H1 (cell line): Measurements from ENCODE around the gene ZNF746. TPM values are rescaled to one million over a fixed set of nuclear protein-coding genes. Genes with fewer than 3 reads are reported as not detected.

Experiments used
- CTCF ChIA-PET: fragments of 300-600 bp; sonication (Branson Sonifier 250); formaldehyde crosslinking; loops from one replicate; lab custom pipeline; 2021; ENCODE audit not compliant: partially characterized antibody; lab: Charles Lee
- POLR2A ChIA-PET: fragments of 300-600 bp; sonication (Branson Sonifier 250); formaldehyde crosslinking; loops from one replicate; lab custom pipeline; 2021; ENCODE audit warnings: inconsistent platforms; ENCODE audit not compliant: partially characterized antibody; lab: Charles Lee
- DNase-seq, 2 experiments: peaks; one replicate each; pipeline versions ENCODE4 v3.0.0 to v3.0.0-alpha.2; 2010 to 2022; ENCODE audit warnings: low spot score in 2 of 2, low read depth in 1 of 2, mixed read lengths in 1 of 2
- FAIRE-seq: peaks from 2 replicates; lab custom pipeline; 2011; peaks lifted over from hg19 to GRCh38; lab: Jason Lieb, UNC
- H2AFZ ChIP-seq: 2 replicates; pipeline ENCODE4 v1.8.1; 2012; ENCODE audit warnings: low read length, inconsistent platforms
- H2AK5ac ChIP-seq: 2 replicates; pipeline ENCODE4 v1.6.1; 2013; ENCODE audit warnings: low read depth, low read length
- H2BK120ac ChIP-seq: replicated peaks from 2 replicates; pipeline ENCODE3; 2013; ENCODE audit warnings: low read depth, low read length, inconsistent platforms
- H2BK12ac ChIP-seq: 2 replicates; pipeline ENCODE4 v1.6.1; 2013; ENCODE audit warnings: low read depth, low read length
- H2BK15ac ChIP-seq: 2 replicates; pipeline ENCODE4 v1.6.1; 2013; ENCODE audit warnings: low read length
- H2BK20ac ChIP-seq: 2 replicates; pipeline ENCODE4 v1.6.1; 2013; ENCODE audit warnings: low read length
- H2BK5ac ChIP-seq: 2 replicates; pipeline ENCODE4 v1.6.1; 2013; ENCODE audit warnings: low read depth, low read length
- H3K14ac ChIP-seq: 2 replicates; pipeline ENCODE4 v1.6.1; 2013; ENCODE audit warnings: inconsistent platforms; ENCODE audit not compliant: insufficient read length
- H3K18ac ChIP-seq: 2 replicates; pipeline ENCODE4 v1.6.1; 2013; ENCODE audit warnings: low read length; ENCODE audit errors: extremely low read depth
- H3K23ac ChIP-seq: 2 replicates; pipeline ENCODE4 v1.6.1; 2013; ENCODE audit warnings: inconsistent platforms; ENCODE audit not compliant: insufficient read length
- H3K23me2 ChIP-seq: 2 replicates; pipeline ENCODE4 v1.6.1; 2013; ENCODE audit warnings: low read depth, low read length
- H3K27ac ChIP-seq: 2 replicates; pipeline ENCODE4 v1.6.1; 2011; ENCODE audit warnings: low read depth, low read length, inconsistent platforms
- H3K27me3 ChIP-seq, 4 experiments: replicated peaks in 1 of 4; 1 replicate in 1 of 4; 2 replicates in 3 of 4; pipeline versions ENCODE4 v1.6.1 to v1.8.1; 2011 to 2013; ENCODE audit warnings: low read length in 3 of 4, mild to moderate bottlenecking in 3 of 4, inconsistent platforms in 2 of 4, mixed read lengths in 2 of 4, moderate library complexity in 1 of 4; ENCODE audit not compliant: control insufficient read depth in 3 of 4, insufficient read depth in 3 of 4; ENCODE audit errors: extremely low read depth in 1 of 4
- H3K36me3 ChIP-seq, 4 experiments: 2 replicates each; pipeline versions ENCODE4 v1.6.1 to v1.8.1; 2011 to 2013; ENCODE audit warnings: mild to moderate bottlenecking in 4 of 4, low read length in 3 of 4, moderate library complexity in 2 of 4, control low read depth in 1 of 4, inconsistent platforms in 1 of 4; ENCODE audit not compliant: insufficient read depth in 4 of 4, control insufficient read depth in 2 of 4
- H3K4ac ChIP-seq: replicated peaks from 2 replicates; pipeline ENCODE3; 2013; ENCODE audit warnings: low read length, low read depth, mixed read lengths, inconsistent platforms; ENCODE audit not compliant: insufficient read length
- H3K4me1 ChIP-seq, 4 experiments: replicated peaks in 1 of 4; 1 replicate in 1 of 4; 2 replicates in 3 of 4; pipeline versions ENCODE4 v1.6.1 to v1.8.1; 2011 to 2013; ENCODE audit warnings: low read length in 3 of 4, inconsistent platforms in 2 of 4, mixed read lengths in 1 of 4; ENCODE audit not compliant: insufficient read depth in 4 of 4, control insufficient read depth in 3 of 4
- H3K4me2 ChIP-seq, 2 experiments: 2 replicates each; pipeline versions ENCODE4 v1.6.1 to v1.8.1; 2011 to 2013; ENCODE audit warnings: low read depth in 2 of 2, low read length in 2 of 2, control low read depth in 1 of 2, inconsistent platforms in 1 of 2, mild to moderate bottlenecking in 1 of 2; ENCODE audit not compliant: insufficient read depth in 1 of 2
- H3K4me3 ChIP-seq, 4 experiments: fragments of 200-600, 300-600 bp in 1 of 4; sonication (generic), shearing (Covaris generic), sonication (Bioruptor Twin) in 1 of 4; 2 replicates each; pipeline versions ENCODE4 v1.5.1 to v1.8.1; 2011 to 2016; ENCODE audit warnings: low read length in 4 of 4, low read depth in 3 of 4, control low read depth in 2 of 4, inconsistent platforms in 2 of 4, mild to moderate bottlenecking in 2 of 4, mixed read lengths in 1 of 4, moderate library complexity in 1 of 4; ENCODE audit not compliant: insufficient read depth in 2 of 4; ENCODE audit errors: extremely low read depth in 1 of 4
- H3K56ac ChIP-seq: replicated peaks from 2 replicates; pipeline ENCODE3; 2013; ENCODE audit warnings: low read depth, mild to moderate bottlenecking, mixed read lengths, low read length, inconsistent platforms; ENCODE audit not compliant: insufficient read length
- H3K79me1 ChIP-seq: 2 replicates; pipeline ENCODE4 v1.6.1; 2013; ENCODE audit warnings: low read depth, low read length, control low read depth
- H3K79me2 ChIP-seq, 2 experiments: 2 replicates each; pipeline versions ENCODE4 v1.6.1 to v1.8.1; 2012 to 2013; ENCODE audit warnings: low read length in 2 of 2, mild to moderate bottlenecking in 2 of 2, inconsistent platforms in 1 of 2; ENCODE audit not compliant: insufficient read depth in 2 of 2, control insufficient read depth in 1 of 2
- H3K9ac ChIP-seq, 4 experiments: replicated peaks in 1 of 4; 1 replicate in 1 of 4; 2 replicates in 3 of 4; pipeline versions ENCODE4 v1.6.1 to v1.8.1; 2011 to 2013; ENCODE audit warnings: low read depth in 3 of 4, low read length in 3 of 4, control low read depth in 2 of 4, mild to moderate bottlenecking in 2 of 4, moderate library complexity in 2 of 4, inconsistent platforms in 1 of 4; ENCODE audit errors: extremely low read depth in 1 of 4
- H3K9me3 ChIP-seq, 2 experiments: 2 replicates each; pipeline versions ENCODE4 v1.6.1 to v1.8.1; 2012 to 2013; ENCODE audit warnings: mild to moderate bottlenecking in 2 of 2, moderate library complexity in 2 of 2, control low read depth in 1 of 2, inconsistent platforms in 1 of 2, low read depth in 1 of 2, low read length in 1 of 2, mixed read lengths in 1 of 2; ENCODE audit not compliant: insufficient read depth in 2 of 2
- H4K20me1 ChIP-seq, 2 experiments: replicated peaks in 1 of 2; 2 replicates each; pipeline versions ENCODE3 to v1.8.1; 2011 to 2013; ENCODE audit warnings: inconsistent platforms in 2 of 2, low read length in 2 of 2, mild to moderate bottlenecking in 1 of 2; ENCODE audit not compliant: insufficient read depth in 2 of 2, control insufficient read depth in 1 of 2
- H4K5ac ChIP-seq: 2 replicates; pipeline ENCODE4 v1.6.1; 2013; ENCODE audit warnings: low read length, low read depth, mixed read lengths, inconsistent platforms; ENCODE audit not compliant: insufficient read length
- H4K8ac ChIP-seq: 2 replicates; pipeline ENCODE4 v1.8.0; 2013; ENCODE audit warnings: mild to moderate bottlenecking, moderate library complexity, low read length, inconsistent platforms; ENCODE audit not compliant: insufficient read depth; ENCODE audit errors: extremely low read depth
- H4K91ac ChIP-seq: replicated peaks from 2 replicates; pipeline ENCODE3; 2013; ENCODE audit warnings: low read length, mixed read lengths, inconsistent platforms; ENCODE audit not compliant: insufficient read length
- BACH1 ChIP-seq: IDR thresholded peaks from 2 replicates; pipeline ENCODE4 v1.6.1; 2012; ENCODE audit warnings: low read length, improper control_type of control experiment
- TBP ChIP-seq: IDR thresholded peaks from 2 replicates; pipeline ENCODE4 v1.6.1; 2011; ENCODE audit warnings: low read depth, low read length, improper control_type of control experiment
- YY1 ChIP-seq: IDR thresholded peaks from 2 replicates; pipeline ENCODE4 v1.6.1; 2011; ENCODE audit warnings: low read depth, mild to moderate bottlenecking, low read length
- WGBS, 2 experiments: shearing (Covaris generic) in 1 of 2; methylation state at CpG; one replicate each; pipeline versions ENCODE4 v1.1.6 to v1.1.7; 2013 to 2015; ENCODE audit warnings: low lambda C conversion rate in 2 of 2, mixed read lengths in 2 of 2, inconsistent platforms in 1 of 2, low coverage in 1 of 2, missing lambda C conversion rate in 1 of 2; ENCODE audit not compliant: insufficient replicate concordance in 2 of 2, insufficient coverage in 1 of 2, insufficient read length in 1 of 2; ENCODE audit errors: extremely low coverage in 1 of 2, missing lambda C conversion rate in 1 of 2; 5-methylcytosine and 5-hydroxymethylcytosine counted together
- polyA plus RNA-seq, 7 experiments: library from polyadenylated mRNA; depleted of rRNA in 3 of 7; stranded (reverse) in 5 of 7; unstranded in 2 of 7; fragments of >200 nt in 5 of 7; fragments of 200-250 nt in 2 of 7; gene quantifications; 1 replicate in 5 of 7; 2 replicates in 1 of 7; 4 replicates in 1 of 7; pipeline versions ENCODE4 v1.2.1 to v1.2.3, GENCODE V29; 2011 to 2013; ENCODE audit warnings: missing spikeins in 2 of 7, mixed read lengths in 2 of 7
- total RNA-seq: library from RNA; stranded (reverse); fragmentation: NEBNext Ultra II Directional; extraction: Animal tissue kit (Norgen Biotek cat#: 25700); gene quantifications from 2 replicates; pipeline ENCODE4 v1.2.1, GENCODE V29; 2021
- TF ChIP-seq, protein P1 (sequence below): IDR thresholded peaks from 2 replicates; pipeline ENCODE4 v1.6.1; 2012; ENCODE audit warnings: inconsistent platforms

The ZNF746 gene
- total and polyA plus RNA-seq, 2 of the 8 experiments (the other 6 are each of a cell fraction or from before 2014, with no cell fraction given), result 7.5 to 15.6 TPM

DNA sequence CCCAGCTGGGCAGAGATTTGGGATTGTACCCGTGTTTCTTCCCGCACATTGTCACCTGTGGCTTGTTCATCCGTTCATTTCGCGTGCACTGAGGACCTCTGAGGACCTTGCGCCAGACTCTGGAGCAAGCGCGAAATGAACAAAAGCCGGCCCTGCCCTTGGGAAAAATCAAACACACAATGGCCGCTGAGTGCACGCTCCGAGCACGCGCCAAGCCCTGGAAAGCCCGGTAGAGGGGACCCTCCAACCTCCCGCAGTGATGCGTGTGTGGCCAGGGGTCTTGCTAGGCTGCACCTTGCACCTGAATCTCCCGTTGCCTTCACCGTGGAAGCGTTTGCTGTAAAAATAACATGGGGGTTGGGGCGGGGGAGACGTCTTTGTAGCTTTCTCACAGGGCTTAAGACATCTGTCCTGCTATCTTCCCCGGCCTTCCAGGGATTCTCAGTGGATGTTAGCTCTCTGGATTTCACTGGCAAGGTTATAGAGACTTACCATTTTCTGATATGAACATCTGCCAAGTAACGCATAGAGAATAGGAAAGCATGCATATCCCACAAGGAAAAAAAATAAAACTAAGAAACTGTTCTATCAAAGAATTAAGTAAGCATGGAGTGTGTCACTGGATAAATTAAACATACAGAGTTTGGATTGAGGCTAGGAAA is 74.0 kb downstream of the ZNF746 start:
- Histone ChIP-seq H3K9ac (peak overlapping the region in 2 of 4 experiments; percentile 43 to 46; a peak in 3 of 7 replicates), H3K4me3 (peak overlapping the region in 3 of 4 experiments; percentile 54 to 73 (median 56); a peak in 5 of 8 replicates), H2BK15ac (no peak overlapping the region), H3K4me1 (peaks cover 0 to 4% (median under 1%) of the 10 kb centered on the region in 4 experiments; a peak in 4 of 7 replicates), H2BK5ac (no peak overlapping the region), H3K9me3 (no peaks in the 10 kb centered on the region), H3K56ac (no peak overlapping the region), H3K79me1 (no peaks in the 10 kb centered on the region), H4K91ac (no peak overlapping the region), H2AFZ (peak overlapping the region; percentile 66), H3K4me2 (peak overlapping the region; percentile 70 to 71), H3K23me2 (peaks cover 4% of the 10 kb centered on the region; the same call in 1 of the 2 replicates), H2BK120ac (no peak overlapping the region), H2AK5ac (no peak overlapping the region; the same call in 1 of the 2 replicates), H3K14ac (no peak overlapping the region), H4K5ac (no peak overlapping the region), H2BK12ac (no peak overlapping the region), H3K23ac (no peak overlapping the region), H3K79me2 (no peaks in the 10 kb centered on the region), H3K27me3 (peaks cover 0 to 7% (median 6%) of the 10 kb centered on the region in 4 experiments; a peak in 5 of 7 replicates), H2BK20ac (no peak overlapping the region), H3K4ac (no peak overlapping the region), H3K36me3 (no peaks in the 10 kb centered on the region), H4K8ac (no peak overlapping the region), H4K20me1 (no peaks in the 10 kb centered on the region), H3K27ac (no peak overlapping the region), H3K18ac (no peak overlapping the region)
- TF ChIP-seq TBP (0 out of 2 replicates have a peak, but pooled peaks have one; percentile 20), BACH1 (no peak), YY1 (0 out of 2 replicates have a peak, but pooled peaks have one; percentile 41)
- TF ChIP-seq, protein P1, sequence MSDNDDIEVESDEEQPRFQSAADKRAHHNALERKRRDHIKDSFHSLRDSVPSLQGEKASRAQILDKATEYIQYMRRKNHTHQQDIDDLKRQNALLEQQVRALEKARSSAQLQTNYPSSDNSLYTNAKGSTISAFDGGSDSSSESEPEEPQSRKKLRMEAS, result 0 out of 2 replicates have a peak, but pooled peaks have one; percentile 36
- DNase-seq (no peak), FAIRE-seq (no peak)
- 64% methylated on average over 24 of the region's 24 CpGs; no CpG with 5 or more reads in 1 of the 2 experiments for WGBS, 2 experiments
- ChIA-PET CTCF (interaction anchor here (0.7 to 3.3 kb wide), 22 partner anchors 9 to 351 kb away, joined by 3 to 16 read pairs (median 4); partner anchors contain the start of genes ZNF282 and ZNF777), POLR2A (interaction anchor here (0.7 to 3.3 kb wide), 4 partner anchors 9 to 162 kb away, joined by 3 to 27 read pairs (median 7); partner anchors contain the start of genes ZNF777 and ZNF783)
